ENCODE measurements around the gene PKN1.

DNA sequence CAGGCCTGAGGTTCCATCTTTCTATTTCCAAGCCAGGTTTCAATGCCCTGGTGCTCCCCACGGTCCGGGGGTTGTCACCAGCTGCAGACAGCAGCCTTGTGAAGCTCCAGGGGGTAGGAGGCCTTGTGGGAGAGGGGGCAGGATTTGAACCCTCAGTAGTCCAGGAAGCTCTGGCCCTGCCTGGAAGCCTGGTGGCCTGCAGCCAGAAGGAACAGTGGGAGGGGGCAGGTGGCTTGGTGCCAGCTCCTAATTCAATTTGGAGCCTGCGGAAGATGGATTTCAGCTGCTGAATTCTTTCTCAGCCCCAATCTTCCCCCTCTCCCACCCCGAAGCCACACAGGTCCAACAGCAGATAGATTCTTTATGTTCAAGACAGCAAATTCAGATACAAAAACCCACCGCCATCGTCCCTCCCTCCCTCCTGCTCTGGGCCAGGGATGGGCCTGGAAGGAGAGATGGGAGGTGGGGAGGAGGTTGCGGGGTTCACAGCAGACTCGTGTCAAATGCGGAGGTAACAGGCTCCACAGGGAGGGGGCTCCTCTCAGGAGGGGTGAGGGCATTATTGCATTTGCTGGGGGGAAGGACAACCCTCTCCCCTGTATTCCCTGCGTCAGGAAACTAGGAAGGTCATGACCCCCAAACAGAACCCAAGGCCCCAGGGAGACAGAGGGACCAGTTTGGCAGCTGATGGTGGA lies 44.5 kb downstream of the PKN1 start:
- TF ChIP-seq, protein P1, sequence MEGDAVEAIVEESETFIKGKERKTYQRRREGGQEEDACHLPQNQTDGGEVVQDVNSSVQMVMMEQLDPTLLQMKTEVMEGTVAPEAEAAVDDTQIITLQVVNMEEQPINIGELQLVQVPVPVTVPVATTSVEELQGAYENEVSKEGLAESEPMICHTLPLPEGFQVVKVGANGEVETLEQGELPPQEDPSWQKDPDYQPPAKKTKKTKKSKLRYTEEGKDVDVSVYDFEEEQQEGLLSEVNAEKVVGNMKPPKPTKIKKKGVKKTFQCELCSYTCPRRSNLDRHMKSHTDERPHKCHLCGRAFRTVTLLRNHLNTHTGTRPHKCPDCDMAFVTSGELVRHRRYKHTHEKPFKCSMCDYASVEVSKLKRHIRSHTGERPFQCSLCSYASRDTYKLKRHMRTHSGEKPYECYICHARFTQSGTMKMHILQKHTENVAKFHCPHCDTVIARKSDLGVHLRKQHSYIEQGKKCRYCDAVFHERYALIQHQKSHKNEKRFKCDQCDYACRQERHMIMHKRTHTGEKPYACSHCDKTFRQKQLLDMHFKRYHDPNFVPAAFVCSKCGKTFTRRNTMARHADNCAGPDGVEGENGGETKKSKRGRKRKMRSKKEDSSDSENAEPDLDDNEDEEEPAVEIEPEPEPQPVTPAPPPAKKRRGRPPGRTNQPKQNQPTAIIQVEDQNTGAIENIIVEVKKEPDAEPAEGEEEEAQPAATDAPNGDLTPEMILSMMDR (IDR thresholded peaks at IDR 0.05) = no peak
- TF ChIP-seq POLR2AphosphoS5 (IDR thresholded peaks at IDR 0.05; ENCODE audit: low read depth, low read length) = no peak
